ENCODE measurements around the gene VIPR1.

The VIPR1 gene

DNA sequence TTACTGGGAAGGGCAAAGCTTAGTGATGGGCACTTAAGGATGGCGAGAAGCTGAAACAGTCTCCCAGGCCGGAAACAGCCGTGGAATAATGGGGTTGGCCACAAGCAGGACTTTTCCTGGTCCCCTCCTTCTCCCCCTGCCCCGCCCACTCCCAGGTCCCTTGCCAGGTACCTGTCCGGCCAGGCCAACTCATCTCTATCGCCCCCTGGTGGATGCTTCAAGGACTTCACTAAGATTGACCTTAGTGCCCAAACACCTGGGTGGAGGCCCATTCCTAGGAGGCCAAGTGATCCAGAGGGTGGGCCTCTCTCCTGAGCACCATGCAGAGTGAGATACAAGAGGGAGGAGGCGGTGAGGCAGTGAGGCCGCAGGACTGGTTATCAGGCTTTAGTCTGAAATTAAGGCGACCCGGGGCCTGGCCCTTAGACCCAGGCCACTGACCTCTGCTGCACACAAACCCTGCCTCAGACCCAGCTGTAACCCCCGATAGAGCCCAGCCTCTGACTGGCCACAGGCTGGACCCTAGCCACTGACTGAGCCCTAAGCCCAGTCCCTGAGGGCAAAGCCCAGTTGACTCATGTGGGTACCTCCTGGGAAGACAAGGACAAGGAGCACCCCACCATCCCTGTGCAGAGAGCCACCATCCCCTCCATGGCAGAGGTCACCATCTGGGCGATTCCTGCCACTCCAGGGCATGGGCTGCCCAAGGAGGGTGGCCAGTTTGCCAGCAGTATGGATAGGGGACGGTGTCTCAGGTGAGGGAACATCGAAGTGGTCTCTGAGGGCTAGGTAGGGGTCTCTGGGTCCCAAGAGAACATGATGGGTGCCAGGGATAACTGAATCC is 37.6 kb downstream of the VIPR1 start:
- no peak overlapping the region for H3K27ac ChIP-seq
- H3K36me3 ChIP-seq (replicated peaks): no peaks in the 10 kb centered on the region
- in situ Hi-C loops (cut with HindIII; ENCODE audit: low pct_ligation_motif_present, low sequenced_read_pairs): no loop called here
- no peak overlapping the region for H3K4me3 ChIP-seq (ENCODE audit: low read depth, low read length)
- no peak for DNase-seq
- peak; percentile 83 for TF ChIP-seq CTCF (IDR thresholded peaks at IDR 0.05; ENCODE audit: low read depth, low read length, missing control alignments)
- H3K27me3 ChIP-seq (replicated peaks): no peaks in the 10 kb centered on the region

- in situ Hi-C loops (cut with HindIII; ENCODE audit: low pct_ligation_motif_present, low sequenced_read_pairs): no loop called here
- DNase-seq: no peak
- Histone ChIP-seq H3K27ac (no peak overlapping the region), H3K27me3 (replicated peaks) (no peaks in the 10 kb centered on the region), H3K36me3 (replicated peaks) (no peaks in the 10 kb centered on the region), H3K4me3 (ENCODE audit: low read depth, low read length) (no peak overlapping the region)
- no peak for TF ChIP-seq CTCF (IDR thresholded peaks at IDR 0.05; ENCODE audit: low read depth, low read length, missing control alignments)
Measured at GRCh38 chr3:42541079-42541478, 38.6 kb downstream of the VIPR1 start.

DNA sequence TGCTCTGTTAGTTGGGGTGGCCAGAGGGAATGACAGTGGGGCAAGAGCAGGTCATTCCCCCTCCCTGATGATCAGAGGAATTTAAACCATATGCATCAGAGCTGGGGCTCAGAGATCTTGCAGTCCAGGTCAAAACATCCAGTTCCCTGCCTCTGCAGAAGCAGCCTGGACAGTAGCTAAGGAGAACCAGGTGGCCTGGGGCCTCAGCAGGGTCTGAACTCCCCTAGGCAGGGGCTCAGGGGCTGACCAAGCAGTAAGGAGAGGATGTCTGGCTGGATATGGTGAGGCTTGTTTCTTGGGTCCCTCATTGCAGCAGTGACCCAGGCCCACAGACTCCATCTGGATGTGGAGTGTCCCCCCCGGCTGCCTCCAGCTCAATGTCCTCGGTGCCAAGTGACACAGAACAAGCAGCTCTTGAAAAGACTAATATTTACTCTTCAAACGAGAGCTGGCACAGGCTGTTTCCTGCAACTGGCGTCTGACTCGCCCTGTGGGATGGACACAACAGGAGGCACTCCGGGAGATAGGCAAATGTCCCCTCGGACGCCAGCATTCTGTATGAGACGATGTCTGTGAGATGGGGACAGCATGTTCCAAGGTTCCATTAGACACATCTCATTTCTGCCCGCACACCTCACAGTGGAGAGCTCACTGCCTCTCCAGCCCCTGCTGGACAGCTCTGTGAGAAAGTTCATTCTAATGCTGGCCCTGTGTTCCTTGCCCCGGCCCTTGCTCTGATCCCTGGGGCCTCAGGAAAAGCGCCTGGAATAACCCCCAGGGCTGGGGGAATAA is 42.2 kb downstream of the VIPR1 start:
- peak; percentile 43 for TF ChIP-seq CTCF (IDR thresholded peaks at IDR 0.05; ENCODE audit: low read depth, low read length, missing control alignments)
- Histone ChIP-seq H3K4me3 (ENCODE audit: low read depth, low read length) (no peak overlapping the region), H3K27me3 (replicated peaks) (no peaks in the 10 kb centered on the region), H3K36me3 (replicated peaks) (no peaks in the 10 kb centered on the region), H3K27ac (no peak overlapping the region)
- in situ Hi-C loops (cut with HindIII; ENCODE audit: low pct_ligation_motif_present, low sequenced_read_pairs): no loop called here
- DNase-seq: peak; percentile 8

DNA sequence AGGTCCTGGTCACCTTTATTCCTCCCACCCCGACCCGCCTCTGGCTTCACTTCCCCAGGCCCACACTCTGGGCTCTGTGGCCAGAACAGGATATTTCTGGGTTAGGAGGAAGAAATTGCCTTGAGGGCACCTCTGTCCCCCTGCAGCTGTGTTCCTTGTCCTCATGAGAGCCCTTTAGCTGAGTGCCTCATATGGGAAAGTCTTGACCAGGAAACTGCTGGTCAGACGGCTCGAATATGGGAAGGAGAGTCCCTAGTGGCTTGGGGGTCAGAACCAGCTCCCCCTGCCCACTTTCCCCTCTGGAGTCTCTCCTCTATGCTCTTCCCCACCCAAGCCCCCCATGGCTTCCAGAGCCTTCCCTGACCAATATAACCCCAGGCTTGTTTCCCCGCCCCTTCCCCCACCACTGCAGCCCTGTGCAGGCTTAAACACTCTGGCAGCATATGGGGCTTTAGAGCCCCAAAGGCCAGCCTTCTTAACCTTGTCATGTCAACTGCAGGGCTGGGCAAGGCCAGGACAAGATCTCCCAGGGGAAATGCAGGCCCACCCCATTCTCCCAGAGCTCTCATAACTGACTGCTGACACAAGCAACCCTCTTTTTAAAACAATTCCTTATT is 42.9 kb downstream of the VIPR1 start:
- no peak for TF ChIP-seq CTCF (IDR thresholded peaks at IDR 0.05; ENCODE audit: low read depth, low read length, missing control alignments)
- in situ Hi-C loops (cut with HindIII; ENCODE audit: low pct_ligation_motif_present, low sequenced_read_pairs): no loop called here
- H3K27ac ChIP-seq: no peak overlapping the region
- H3K36me3 ChIP-seq (replicated peaks): peaks cover 3% of the 10 kb centered on the region
- no peaks in the 10 kb centered on the region for H3K27me3 ChIP-seq (replicated peaks)
- DNase-seq: no peak
- no peak overlapping the region for H3K4me3 ChIP-seq (ENCODE audit: low read depth, low read length)

DNA sequence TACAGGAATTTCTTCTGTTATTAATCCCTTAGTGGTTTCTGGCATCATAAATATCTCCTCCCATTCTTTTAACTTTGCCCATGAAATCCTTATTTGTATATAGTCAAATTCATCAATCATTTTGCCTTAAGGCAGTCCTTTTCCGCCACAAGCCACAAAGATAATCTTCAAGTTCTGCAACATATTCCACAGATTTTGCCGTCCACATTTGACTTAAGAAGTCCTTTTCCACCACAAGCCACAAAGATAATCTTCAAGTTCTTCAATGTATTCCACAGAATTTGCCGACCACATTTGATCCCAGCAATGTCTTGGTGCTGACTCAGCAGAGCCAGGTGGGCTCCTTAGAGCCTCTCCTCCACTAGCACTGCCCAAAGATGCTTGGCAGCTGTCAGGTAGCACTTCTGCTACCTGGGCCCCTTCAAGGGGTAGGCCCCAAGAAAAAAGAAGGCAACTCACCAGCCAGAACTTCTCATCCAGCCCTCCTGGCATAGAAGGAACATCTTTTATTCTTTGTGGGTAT is 44.3 kb downstream of the VIPR1 start:
- no peak for TF ChIP-seq CTCF (IDR thresholded peaks at IDR 0.05; ENCODE audit: low read depth, low read length, missing control alignments)
- Histone ChIP-seq H3K4me3 (ENCODE audit: low read depth, low read length) (no peak overlapping the region), H3K36me3 (replicated peaks) (peaks cover 7% of the 10 kb centered on the region), H3K27me3 (replicated peaks) (no peaks in the 10 kb centered on the region), H3K27ac (no peak overlapping the region)
- in situ Hi-C loops (cut with HindIII; ENCODE audit: low pct_ligation_motif_present, low sequenced_read_pairs): no loop called here
- no peak for DNase-seq

Measured in brain microvascular endothelial cell (primary cell).